Ovary (tissue), 3 donors: ENCODE data around the gene MIOS.

Experiments used
- CTCF ChIP-seq, 3 donors: fragments of 450-650 bp in 2 of 3; fragments of 200-600 bp in 1 of 3; IDR thresholded peaks; one replicate each; pipeline versions ENCODE4 v1.5.1 to v1.8.0; 2016 to 2022; ENCODE audit warnings: antibody characterized with exemption in 3 of 3, mild to moderate bottlenecking in 1 of 3
- POLR2A ChIP-seq: fragments of 450-650 bp; IDR thresholded peaks from one replicate; pipeline ENCODE4 v1.6.1; 2017; ENCODE audit warnings: antibody characterized with exemption, mild to moderate bottlenecking, moderate library complexity
- donor health status: DM: no; HTN: no; CAD: no.

DNA sequence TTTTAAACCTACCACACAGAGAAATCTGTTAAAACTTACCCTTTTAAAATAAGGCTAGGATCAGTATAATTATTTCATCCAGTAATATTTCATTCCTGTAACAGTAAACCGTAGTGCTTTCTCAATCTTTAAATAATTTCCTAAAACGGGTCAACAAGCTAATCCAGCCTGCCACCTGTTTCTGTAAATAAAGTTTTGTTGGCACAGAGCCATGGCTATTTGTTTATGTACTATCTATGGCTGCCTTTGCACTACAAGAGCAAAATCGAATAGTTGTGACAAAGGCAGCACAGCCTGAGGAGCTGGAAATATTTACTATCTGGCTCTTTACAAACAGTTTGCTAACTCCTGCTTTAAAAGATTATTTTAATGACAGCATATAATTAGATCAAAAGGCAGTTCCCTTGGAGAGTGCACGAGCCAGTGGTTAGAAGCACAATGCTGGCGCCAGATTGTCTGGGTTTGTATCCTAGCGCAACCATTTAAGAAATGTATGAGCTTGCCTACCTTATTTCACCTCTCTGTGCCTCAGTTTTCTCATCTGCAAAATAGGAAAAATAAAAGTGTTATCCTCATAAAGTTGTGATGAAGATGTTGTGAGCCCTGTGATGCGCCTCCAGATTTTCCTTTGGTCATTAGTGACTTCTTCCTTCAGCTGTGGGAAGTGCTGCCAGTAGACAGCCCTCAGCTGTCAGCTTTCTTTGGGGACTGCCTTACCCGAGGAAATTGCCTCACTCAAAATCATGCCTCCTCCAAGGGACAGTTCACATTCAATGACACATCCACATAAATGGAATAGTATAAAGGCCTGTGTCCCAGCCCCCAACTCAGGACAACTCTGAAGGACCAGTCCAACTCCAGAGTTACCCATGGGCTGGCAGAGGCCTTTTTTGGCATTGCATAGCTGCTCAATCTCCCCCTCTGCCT is 11.8 kb upstream of the MIOS start:
- TF ChIP-seq POLR2A (no peak), CTCF (IDR thresholded peaks at IDR 0.05) (no peak)
